HG02981 (cell line): Measurements from ENCODE around the gene ATF5.

ENCODE experiments used
- ATAC-seq: cut with Tn5 transposase; IDR thresholded peaks from one replicate; pipeline ENCODE4 v1.9.1; 2021; ENCODE audit warnings: mild to moderate bottlenecking, moderate library complexity; ENCODE audit not compliant: unreplicated experiment

Gene ATF5

GRCh38 chr19:49894879-49895565, 34.0 kb upstream of the ATF5 start:
- ATAC-seq: no peak

- ATAC-seq: no peak
These were observed 33.3 kb upstream of the ATF5 start for GRCh38 chr19:49895566-49896297.

GRCh38 chr19:49896863-49897621, 32.0 kb upstream of the ATF5 start, which contains the start of gene IL4I1:
Gene IL4I1, minus strand, starts transcription at chr19:49896887. Its CDS starts 727 bp downstream, at chr19:49896160.
- peak; percentile 46 for ATAC-seq

GRCh38 chr19:49904136-49904535, 24.9 kb upstream of the ATF5 start:
- ATAC-seq: no peak

- no peak for ATAC-seq
These were observed 22.0 kb upstream of the ATF5 start for GRCh38 chr19:49906879-49907564.

- ATAC-seq: no peak
These were observed 21.1 kb upstream of the ATF5 start for GRCh38 chr19:49907745-49908446.

- no peak for ATAC-seq
These were observed 20.3 kb upstream of the ATF5 start for GRCh38 chr19:49908480-49909420.

- no peak for ATAC-seq
These were observed 18.8 kb upstream of the ATF5 start for GRCh38 chr19:49910179-49910578.

GRCh38 chr19:49911381-49912145, 17.4 kb upstream of the ATF5 start:
- no peak for ATAC-seq

- ATAC-seq: no peak
These were observed 15.9 kb upstream of the ATF5 start for GRCh38 chr19:49912965-49913685.

- ATAC-seq: no peak
These were observed 15.3 kb upstream of the ATF5 start for GRCh38 chr19:49913720-49914119.

GRCh38 chr19:49915271-49915670, 13.7 kb upstream of the ATF5 start:
- ATAC-seq: no peak

GRCh38 chr19:49916839-49917733, 11.9 kb upstream of the ATF5 start:
- no peak for ATAC-seq

- ATAC-seq: no peak
These were observed 10.9 kb upstream of the ATF5 start for GRCh38 chr19:49918089-49918488.

- no peak for ATAC-seq
These were observed 8.2 kb upstream of the ATF5 start for GRCh38 chr19:49920624-49921363.
